ENCODE results near the gene SDR42E1. TPM values are rescaled to one million over a fixed set of nuclear protein-coding genes. Genes with fewer than 3 reads are reported as not detected.

SDR42E1 gene
- total RNA-seq, 4 donors from 2014 or later = 0.16 to 2.3 (median 0.20) TPM

GRCh38 chr16:82004601-82005000 lies 6.7 kb downstream of the SDR42E1 start:
- no peak for TF ChIP-seq CTCF (IDR thresholded peaks at IDR 0.05; ENCODE audit: low read depth)

- TF ChIP-seq CTCF (IDR thresholded peaks at IDR 0.05; ENCODE audit: low read depth) = no peak
Observed at GRCh38 chr16:82002831-82003230, 8.4 kb downstream of the SDR42E1 start.

- no peak for TF ChIP-seq CTCF (IDR thresholded peaks at IDR 0.05; ENCODE audit: low read depth)
Observed at GRCh38 chr16:81997738-81998137, 13.5 kb downstream of the SDR42E1 start.

GRCh38 chr16:81996664-81997509 lies 14.4 kb downstream of the SDR42E1 start:
- no peak for TF ChIP-seq CTCF (IDR thresholded peaks at IDR 0.05; ENCODE audit: low read depth)

- TF ChIP-seq CTCF (IDR thresholded peaks at IDR 0.05; ENCODE audit: low read depth) = no peak
Observed at GRCh38 chr16:81995651-81996050, 15.6 kb downstream of the SDR42E1 start.

- no peak for TF ChIP-seq CTCF (IDR thresholded peaks at IDR 0.05; ENCODE audit: low read depth)
Observed at GRCh38 chr16:81994485-81994884, 16.8 kb downstream of the SDR42E1 start.

GRCh38 chr16:81992859-81993258 lies 18.4 kb downstream of the SDR42E1 start:
- TF ChIP-seq CTCF (IDR thresholded peaks at IDR 0.05; ENCODE audit: low read depth) = no peak
